Measurements from ENCODE around the gene PORCN. TPM values are rescaled to one million over a fixed set of nuclear protein-coding genes. Genes with fewer than 3 reads are reported as not detected.

PORCN gene
- total and polyA plus RNA-seq, 7 donors = 4.8 to 12.2 (median 8.6) TPM

- 68 to 84% (median 76%) methylated on average over 4 to 6 of the region's 6 CpGs for WGBS, 3 donors
- intact Hi-C loops (cut with DNase I) = no loop called here
Measured at GRCh38 chrX:48461830-48462229, 47.0 kb upstream of the PORCN start.

DNA sequence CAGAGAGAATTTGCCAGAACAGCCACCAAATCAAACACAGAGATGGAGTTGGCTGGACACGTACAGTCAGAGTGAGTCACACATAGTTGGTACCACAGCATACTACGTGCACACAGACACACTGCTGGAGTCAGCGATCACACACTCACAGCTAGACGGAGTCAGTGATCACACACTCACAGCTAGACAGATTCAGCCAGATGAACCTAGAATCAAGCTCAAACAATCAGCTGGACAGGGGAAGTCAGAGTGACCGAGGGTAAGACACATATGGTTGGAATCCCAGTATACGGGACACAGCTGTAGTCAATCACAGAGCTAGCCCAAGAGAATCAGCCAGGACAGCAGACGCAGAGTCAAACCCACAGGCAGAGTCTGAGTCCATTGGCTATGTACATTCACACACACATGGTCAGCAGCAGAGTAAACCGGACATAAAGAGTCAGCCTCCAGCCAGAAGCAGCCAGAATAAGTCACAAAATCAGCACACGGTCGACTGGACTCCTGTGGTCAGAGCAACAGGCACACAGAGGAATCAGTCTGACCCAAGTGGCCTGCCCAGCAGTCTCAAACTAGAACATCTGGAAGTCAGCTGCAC lies 43.4 kb upstream of the PORCN start:
- Histone ChIP-seq H3K27me3 (ENCODE audit: insufficient read depth in 3 of 3, low read length in 2 of 3) (peaks cover 0 to 22% (median 0%) of the 10 kb centered on the region in 3 donors), H3K9me3 (no peaks in the 10 kb centered on the region), H3K27ac (no peak overlapping the region), H3K36me3 (ENCODE audit: insufficient read depth in 1 of 2, low read depth in 1 of 2) (no peaks in the 10 kb centered on the region), H3K4me1 (no peaks in the 10 kb centered on the region), H3K4me3 (no peak overlapping the region)
- intact Hi-C loops (cut with DNase I) = no loop called here
- TF ChIP-seq, protein P1, sequence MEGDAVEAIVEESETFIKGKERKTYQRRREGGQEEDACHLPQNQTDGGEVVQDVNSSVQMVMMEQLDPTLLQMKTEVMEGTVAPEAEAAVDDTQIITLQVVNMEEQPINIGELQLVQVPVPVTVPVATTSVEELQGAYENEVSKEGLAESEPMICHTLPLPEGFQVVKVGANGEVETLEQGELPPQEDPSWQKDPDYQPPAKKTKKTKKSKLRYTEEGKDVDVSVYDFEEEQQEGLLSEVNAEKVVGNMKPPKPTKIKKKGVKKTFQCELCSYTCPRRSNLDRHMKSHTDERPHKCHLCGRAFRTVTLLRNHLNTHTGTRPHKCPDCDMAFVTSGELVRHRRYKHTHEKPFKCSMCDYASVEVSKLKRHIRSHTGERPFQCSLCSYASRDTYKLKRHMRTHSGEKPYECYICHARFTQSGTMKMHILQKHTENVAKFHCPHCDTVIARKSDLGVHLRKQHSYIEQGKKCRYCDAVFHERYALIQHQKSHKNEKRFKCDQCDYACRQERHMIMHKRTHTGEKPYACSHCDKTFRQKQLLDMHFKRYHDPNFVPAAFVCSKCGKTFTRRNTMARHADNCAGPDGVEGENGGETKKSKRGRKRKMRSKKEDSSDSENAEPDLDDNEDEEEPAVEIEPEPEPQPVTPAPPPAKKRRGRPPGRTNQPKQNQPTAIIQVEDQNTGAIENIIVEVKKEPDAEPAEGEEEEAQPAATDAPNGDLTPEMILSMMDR (IDR thresholded peaks at IDR 0.05) = no peak
- no peak for ATAC-seq
- no peak for DNase-seq
- 53 to 67% (median 57%) methylated on average over 10 of the region's 10 CpGs for WGBS, 3 donors

More at GRCh38 chrX:48461830-48462229, 47.0 kb upstream of the PORCN start:
- Histone ChIP-seq H3K27ac (no peak overlapping the region), H3K4me3 (no peak overlapping the region), H3K9me3 (peaks cover 3% of the 10 kb centered on the region), H3K36me3 (ENCODE audit: insufficient read depth in 1 of 2, low read depth in 1 of 2) (no peaks in the 10 kb centered on the region), H3K27me3 (ENCODE audit: insufficient read depth in 3 of 3, low read length in 2 of 3) (peaks cover 0 to 17% (median 0%) of the 10 kb centered on the region in 3 donors), H3K4me1 (no peaks in the 10 kb centered on the region)
- ATAC-seq (peak in 1 of 4 donors; percentile 29), DNase-seq (peak in 1 of 2 donors; percentile 54)
- TF ChIP-seq, protein P1 (IDR thresholded peaks at IDR 0.05) = no peak

DNA sequence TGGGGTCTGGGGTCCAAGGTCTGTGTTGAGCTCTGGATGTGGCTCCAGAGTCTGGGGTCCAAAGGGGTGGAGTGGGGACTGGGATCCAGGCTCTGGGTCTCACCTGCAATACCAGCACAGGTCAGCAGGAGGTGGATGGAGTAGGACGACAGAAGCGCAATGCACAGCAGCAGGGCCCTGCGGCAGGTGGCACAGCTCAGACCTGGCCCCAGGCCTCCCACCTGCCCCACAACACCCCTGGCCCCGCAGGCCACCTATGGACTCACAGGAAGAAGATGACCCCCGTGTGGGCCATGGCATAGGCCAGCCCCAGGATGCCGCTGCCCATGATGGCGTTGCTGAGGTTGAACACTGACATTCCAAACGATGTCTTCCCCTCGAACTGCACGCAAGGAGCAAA lies 42.1 kb upstream of the PORCN start:
- Histone ChIP-seq H3K4me1 (no peaks in the 10 kb centered on the region), H3K27me3 (ENCODE audit: insufficient read depth in 3 of 3, low read length in 2 of 3) (peaks cover 0 to 16% (median 0%) of the 10 kb centered on the region in 3 donors), H3K27ac (no peak overlapping the region), H3K36me3 (ENCODE audit: insufficient read depth in 1 of 2, low read depth in 1 of 2) (no peaks in the 10 kb centered on the region), H3K4me3 (no peak overlapping the region), H3K9me3 (no peaks in the 10 kb centered on the region)
- intact Hi-C loops (cut with DNase I) = no loop called here
- DNase-seq = no peak
- TF ChIP-seq, protein P1 (IDR thresholded peaks at IDR 0.05) = no peak
- WGBS, 3 donors = 83 to 99% (median 92%) methylated on average over 7 to 10 of the region's 10 CpGs
- no peak for ATAC-seq

DNA sequence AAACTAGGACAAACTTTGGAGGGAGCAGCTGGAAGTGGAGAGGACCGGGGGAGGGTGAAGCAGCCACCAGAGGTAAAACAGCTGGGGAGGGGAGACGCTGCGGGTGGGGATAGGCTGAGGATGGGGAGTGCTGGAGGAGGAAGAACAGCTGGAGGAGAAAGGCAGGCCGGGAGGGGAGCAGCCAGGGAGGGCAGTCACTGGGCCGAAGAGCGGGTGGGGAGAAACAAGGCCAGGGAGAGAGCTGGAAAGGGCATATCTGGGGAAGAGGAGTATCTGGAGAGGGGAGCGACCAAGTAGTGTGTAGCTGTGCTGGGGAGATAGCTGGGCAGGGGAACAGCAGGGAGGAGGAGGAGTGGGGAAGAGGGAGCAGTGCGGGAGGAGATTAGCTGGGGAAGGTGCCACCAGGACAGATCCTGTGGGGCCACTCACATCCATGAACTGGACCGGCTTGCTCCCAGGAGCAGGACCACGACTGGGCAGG lies 41.5 kb upstream of the PORCN start:
- peaks cover 0 to 16% (median 0%) of the 10 kb centered on the region in 3 donors for H3K27me3 ChIP-seq (ENCODE audit: insufficient read depth in 3 of 3, low read length in 2 of 3)
- H3K4me3 ChIP-seq = no peak overlapping the region
- no peak for DNase-seq
- TF ChIP-seq, protein P1 (IDR thresholded peaks at IDR 0.05) = no peak
- WGBS, 3 donors = 26 to 50% (median 38%) methylated on average over 6 to 10 of the region's 10 CpGs
- H3K9me3 ChIP-seq = no peaks in the 10 kb centered on the region
- no peak for ATAC-seq
- no peaks in the 10 kb centered on the region for H3K36me3 ChIP-seq (ENCODE audit: insufficient read depth in 1 of 2, low read depth in 1 of 2)
- no peak overlapping the region for H3K27ac ChIP-seq
- intact Hi-C loops (cut with DNase I) = no loop called here
- H3K4me1 ChIP-seq = no peaks in the 10 kb centered on the region

Measured in psoas muscle (tissue), 8 donors.